Mesothelial cell of epicardium (in vitro differentiated cells): ENCODE measurements around the gene GADL1. TPM values are rescaled to one million over a fixed set of nuclear protein-coding genes. Genes with fewer than 3 reads are reported as not detected.
A peak's percentile ranks its signal among the peaks of the same experiment; 100 is the strongest.

Source experiments
- DNase-seq, 2 experiments: peaks; one replicate each; pipeline ENCODE4 v3.0.0; 2021; ENCODE audit warnings: low spot score in 2 of 2; ENCODE audit not compliant: unreplicated experiment in 2 of 2
- H3K27ac Mint-ChIP-seq: 2 replicates; pipeline ENCODE4 v1.8.0; 2021; ENCODE audit warnings: mixed read lengths
- H3K27me3 Mint-ChIP-seq: 2 replicates; pipeline ENCODE4 v1.8.0; 2021; ENCODE audit warnings: low read depth, mixed read lengths
- H3K36me3 Mint-ChIP-seq: 2 replicates; pipeline ENCODE4 v1.8.0; 2021; ENCODE audit warnings: mixed read lengths
- H3K4me1 Mint-ChIP-seq: 2 replicates; pipeline ENCODE4 v1.8.0; 2021; ENCODE audit warnings: mixed read lengths
- H3K4me3 Mint-ChIP-seq: 2 replicates; pipeline ENCODE4 v1.8.0; 2021; ENCODE audit warnings: mild to moderate bottlenecking, moderate library complexity, mixed read lengths
- H3K9me3 Mint-ChIP-seq: 2 replicates; pipeline ENCODE4 v1.8.0; 2021; ENCODE audit warnings: mixed read lengths
- CTCF ChIP-seq: fragments of 200-600 bp; sonication (generic); IDR thresholded peaks from one replicate; pipeline ENCODE4 v1.5.0; 2021; ENCODE audit warnings: antibody characterized with exemption; ENCODE audit not compliant: unreplicated experiment
- total RNA-seq: library from RNA; stranded (reverse); gene quantifications from 3 replicates; pipeline ENCODE4 v1.2.1, GENCODE V29; 2021

Gene GADL1
- total RNA-seq, 1 donor from 2014 or later, result 4.6 TPM

- Mint-ChIP-seq H3K27me3 (no peaks in the 10 kb centered on the region), H3K36me3 (no peaks in the 10 kb centered on the region), H3K4me3 (no peak overlapping the region), H3K9me3 (no peaks in the 10 kb centered on the region), H3K27ac (no peak overlapping the region), H3K4me1 (peaks cover 40% of the 10 kb centered on the region)
- peak; percentile 90 for TF ChIP-seq CTCF
- peak; percentile 46 to 83 for DNase-seq
Measured at GRCh38 chr3:30768703-30769550, 125.5 kb downstream of the GADL1 start.

GRCh38 chr3:30768046-30768445, 126.4 kb downstream of the GADL1 start:
- DNase-seq, result no peak
- TF ChIP-seq CTCF, result no peak
- no peaks in the 10 kb centered on the region for H3K36me3 Mint-ChIP-seq
- peaks cover 38% of the 10 kb centered on the region for H3K4me1 Mint-ChIP-seq
- no peak overlapping the region for H3K4me3 Mint-ChIP-seq
- H3K9me3 Mint-ChIP-seq, result no peaks in the 10 kb centered on the region
- H3K27ac Mint-ChIP-seq, result no peak overlapping the region
- H3K27me3 Mint-ChIP-seq, result no peaks in the 10 kb centered on the region

- H3K27me3 Mint-ChIP-seq, result no peaks in the 10 kb centered on the region
- no peaks in the 10 kb centered on the region for H3K36me3 Mint-ChIP-seq
- H3K9me3 Mint-ChIP-seq, result no peaks in the 10 kb centered on the region
- DNase-seq, result no peak
- H3K27ac Mint-ChIP-seq, result no peak overlapping the region
- H3K4me1 Mint-ChIP-seq, result peaks cover 25% of the 10 kb centered on the region
- H3K4me3 Mint-ChIP-seq, result no peak overlapping the region
- no peak for TF ChIP-seq CTCF
Measured at GRCh38 chr3:30766522-30766921, 127.9 kb downstream of the GADL1 start.

- no peak for TF ChIP-seq CTCF
- Mint-ChIP-seq H3K4me1 (peaks cover 17% of the 10 kb centered on the region), H3K27ac (no peak overlapping the region), H3K27me3 (no peaks in the 10 kb centered on the region), H3K9me3 (no peaks in the 10 kb centered on the region), H3K4me3 (no peak overlapping the region), H3K36me3 (no peaks in the 10 kb centered on the region)
- DNase-seq, result no peak
Measured at GRCh38 chr3:30764891-30765290, 129.6 kb downstream of the GADL1 start.

- no peak overlapping the region for H3K4me3 Mint-ChIP-seq
- H3K27me3 Mint-ChIP-seq, result no peaks in the 10 kb centered on the region
- H3K9me3 Mint-ChIP-seq, result no peaks in the 10 kb centered on the region
- DNase-seq, result no peak
- H3K36me3 Mint-ChIP-seq, result no peaks in the 10 kb centered on the region
- peaks cover 13% of the 10 kb centered on the region for H3K4me1 Mint-ChIP-seq
- no peak overlapping the region for H3K27ac Mint-ChIP-seq
- TF ChIP-seq CTCF, result no peak
Measured at GRCh38 chr3:30764281-30764680, 130.2 kb downstream of the GADL1 start.

GRCh38 chr3:30761374-30761773, 133.1 kb downstream of the GADL1 start:
- H3K36me3 Mint-ChIP-seq, result no peaks in the 10 kb centered on the region
- H3K4me1 Mint-ChIP-seq, result peaks cover 10% of the 10 kb centered on the region
- H3K4me3 Mint-ChIP-seq, result no peak overlapping the region
- TF ChIP-seq CTCF, result no peak
- no peak for DNase-seq
- H3K27me3 Mint-ChIP-seq, result no peaks in the 10 kb centered on the region
- H3K27ac Mint-ChIP-seq, result no peak overlapping the region
- H3K9me3 Mint-ChIP-seq, result no peaks in the 10 kb centered on the region
